ENCODE results near the gene MBD3L2B. TPM values are rescaled to one million over a fixed set of nuclear protein-coding genes. Genes with fewer than 3 reads are reported as not detected.
A peak's percentile ranks its signal among the peaks of the same experiment; 100 is the strongest.
"Not testable (repeated sequence)": the region's sequence is repeated elsewhere in the genome, so short reads cannot be mapped to it uniquely, and the experiment has no call there.

The MBD3L2B gene
- not detected in 2 replicates for total RNA-seq (2014; rRNA removed; shearing (Covaris generic))
- total RNA-seq (2022): not detected in 2 replicates
- not detected for Bru-seq, nascent RNA
- not detected for BruChase-seq, experiment 1, labeled RNA remaining after a 6-hour chase
- not detected for BruChase-seq, experiment 2, labeled RNA remaining after a 2-hour chase
- long read RNA-seq: 0 reads

DNA sequence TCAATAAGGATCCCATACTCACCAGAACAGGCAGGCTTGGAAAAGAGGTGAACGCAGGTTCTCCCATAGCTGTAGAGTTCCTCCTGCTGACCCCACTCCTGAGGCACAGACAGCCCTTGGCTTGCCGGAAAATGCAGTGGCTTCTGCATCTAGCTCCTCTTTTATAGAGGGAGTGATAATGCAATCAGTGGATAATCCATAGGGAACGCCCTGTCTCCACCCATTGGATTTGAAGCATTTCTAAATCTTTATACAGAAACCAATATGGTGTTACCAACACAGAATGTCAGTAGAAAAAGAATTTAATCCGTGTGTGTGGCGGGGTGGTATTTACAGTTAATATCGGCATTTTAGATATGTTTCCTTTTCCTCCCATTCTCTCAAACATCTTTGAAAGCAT lies at the start of gene MBD3L2B:
Gene MBD3L2B (minus strand): TSS at position 101 of the 400 bp plus-strand sequence. CDS start 34 bp downstream, at position 67.
- H3K9me2 ChIP-seq (ENCODE audit: insufficient read depth, low read length); H3K4me1 ChIP-seq (ENCODE audit: insufficient read depth, low read length, poor library complexity, severe bottlenecking); POLR2A ChIA-PET; CTCF ChIA-PET (ENCODE audit: unreplicated experiment); H3K9me3 ChIP-seq (ENCODE audit: low read length); intact Hi-C loops (cut with micrococcal nuclease; ENCODE audit: unreplicated experiment); H2AFZ ChIP-seq (ENCODE audit: low read length); BruUV-seq (replicated peaks); DNase-seq (ENCODE audit: low spot score); H3K36me3 ChIP-seq (ENCODE audit: insufficient read depth, low read length); H4K20me1 ChIP-seq (ENCODE audit: insufficient read depth, low read length); H3K4me3 ChIP-seq (ENCODE audit: low read depth, low read length, poor library complexity, severe bottlenecking); H3K4me2 ChIP-seq (ENCODE audit: low read length); H3K27ac ChIP-seq (ENCODE audit: low read depth, low read length, poor library complexity, severe bottlenecking); H3K79me2 ChIP-seq (ENCODE audit: insufficient read depth, low read depth, low read length): not testable (repeated sequence)

DNA sequence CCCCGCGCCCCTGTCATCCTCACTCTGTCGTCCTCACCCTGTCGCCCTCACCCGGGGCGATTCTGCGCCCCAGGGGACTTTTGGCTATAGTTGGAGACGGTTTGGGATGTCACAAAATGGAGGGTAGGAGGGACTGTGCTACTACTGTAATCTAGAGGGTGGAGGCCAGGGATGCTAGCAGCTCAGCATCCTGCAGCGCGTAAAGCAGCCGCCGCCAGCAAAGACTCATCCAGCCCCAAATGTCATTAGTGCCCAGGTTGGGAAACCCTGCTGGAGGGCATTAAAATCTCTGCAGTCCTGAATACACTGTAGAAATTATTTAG lies 48.6 kb upstream of the MBD3L2B start:
- POLR2A ChIA-PET: interaction anchor here (0.7 to 1.3 kb wide), 3 partner anchors 30 to 1564 kb away, joined by 3 to 6 read pairs (median 4); partner anchors contain the start of gene PNPLA6
- peaks cover 38% of the 10 kb centered on the region for H3K36me3 ChIP-seq (ENCODE audit: insufficient read depth, low read length)
- TF ChIP-seq, protein P1, sequence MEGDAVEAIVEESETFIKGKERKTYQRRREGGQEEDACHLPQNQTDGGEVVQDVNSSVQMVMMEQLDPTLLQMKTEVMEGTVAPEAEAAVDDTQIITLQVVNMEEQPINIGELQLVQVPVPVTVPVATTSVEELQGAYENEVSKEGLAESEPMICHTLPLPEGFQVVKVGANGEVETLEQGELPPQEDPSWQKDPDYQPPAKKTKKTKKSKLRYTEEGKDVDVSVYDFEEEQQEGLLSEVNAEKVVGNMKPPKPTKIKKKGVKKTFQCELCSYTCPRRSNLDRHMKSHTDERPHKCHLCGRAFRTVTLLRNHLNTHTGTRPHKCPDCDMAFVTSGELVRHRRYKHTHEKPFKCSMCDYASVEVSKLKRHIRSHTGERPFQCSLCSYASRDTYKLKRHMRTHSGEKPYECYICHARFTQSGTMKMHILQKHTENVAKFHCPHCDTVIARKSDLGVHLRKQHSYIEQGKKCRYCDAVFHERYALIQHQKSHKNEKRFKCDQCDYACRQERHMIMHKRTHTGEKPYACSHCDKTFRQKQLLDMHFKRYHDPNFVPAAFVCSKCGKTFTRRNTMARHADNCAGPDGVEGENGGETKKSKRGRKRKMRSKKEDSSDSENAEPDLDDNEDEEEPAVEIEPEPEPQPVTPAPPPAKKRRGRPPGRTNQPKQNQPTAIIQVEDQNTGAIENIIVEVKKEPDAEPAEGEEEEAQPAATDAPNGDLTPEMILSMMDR (conservative IDR thresholded peaks at IDR 0.05; ENCODE audit: low read length): no peak
- no peak for TF ChIP-seq EZH2phosphoT487 (IDR thresholded peaks at IDR 0.05; ENCODE audit: borderline replicate concordance, low read depth, low read length)
- H4K20me1 ChIP-seq (ENCODE audit: insufficient read depth, low read length): no peaks in the 10 kb centered on the region
- peak overlapping the region; percentile 75 for H3K27ac ChIP-seq (ENCODE audit: low read depth, low read length, poor library complexity, severe bottlenecking)
- peak overlapping the region; percentile 92 for H3K4me2 ChIP-seq (ENCODE audit: low read length)
- intact Hi-C loops (cut with micrococcal nuclease; ENCODE audit: unreplicated experiment): no loop called here
- no peaks in the 10 kb centered on the region for H3K9me3 ChIP-seq (ENCODE audit: low read length)
- CTCF ChIA-PET (ENCODE audit: unreplicated experiment): interaction anchor here (0.6 kb wide), 1 partner anchor 24 kb away, joined by 3 read pairs; no protein-coding TSS in a partner anchor
- peak overlapping the region; percentile 75 for H2AFZ ChIP-seq (ENCODE audit: low read length)
- H3K9me2 ChIP-seq (ENCODE audit: insufficient read depth, low read length): no peaks in the 10 kb centered on the region
- peaks cover 16% of the 10 kb centered on the region for H3K4me1 ChIP-seq (ENCODE audit: insufficient read depth, low read length, poor library complexity, severe bottlenecking)
- H3K4me3 ChIP-seq (ENCODE audit: low read depth, low read length, poor library complexity, severe bottlenecking): peak overlapping the region; percentile 94
- BruUV-seq (replicated peaks): no TSS peak
- no peak for DNase-seq (ENCODE audit: low spot score)
- H3K79me2 ChIP-seq (ENCODE audit: insufficient read depth, low read depth, low read length): peaks cover 19% of the 10 kb centered on the region

DNA sequence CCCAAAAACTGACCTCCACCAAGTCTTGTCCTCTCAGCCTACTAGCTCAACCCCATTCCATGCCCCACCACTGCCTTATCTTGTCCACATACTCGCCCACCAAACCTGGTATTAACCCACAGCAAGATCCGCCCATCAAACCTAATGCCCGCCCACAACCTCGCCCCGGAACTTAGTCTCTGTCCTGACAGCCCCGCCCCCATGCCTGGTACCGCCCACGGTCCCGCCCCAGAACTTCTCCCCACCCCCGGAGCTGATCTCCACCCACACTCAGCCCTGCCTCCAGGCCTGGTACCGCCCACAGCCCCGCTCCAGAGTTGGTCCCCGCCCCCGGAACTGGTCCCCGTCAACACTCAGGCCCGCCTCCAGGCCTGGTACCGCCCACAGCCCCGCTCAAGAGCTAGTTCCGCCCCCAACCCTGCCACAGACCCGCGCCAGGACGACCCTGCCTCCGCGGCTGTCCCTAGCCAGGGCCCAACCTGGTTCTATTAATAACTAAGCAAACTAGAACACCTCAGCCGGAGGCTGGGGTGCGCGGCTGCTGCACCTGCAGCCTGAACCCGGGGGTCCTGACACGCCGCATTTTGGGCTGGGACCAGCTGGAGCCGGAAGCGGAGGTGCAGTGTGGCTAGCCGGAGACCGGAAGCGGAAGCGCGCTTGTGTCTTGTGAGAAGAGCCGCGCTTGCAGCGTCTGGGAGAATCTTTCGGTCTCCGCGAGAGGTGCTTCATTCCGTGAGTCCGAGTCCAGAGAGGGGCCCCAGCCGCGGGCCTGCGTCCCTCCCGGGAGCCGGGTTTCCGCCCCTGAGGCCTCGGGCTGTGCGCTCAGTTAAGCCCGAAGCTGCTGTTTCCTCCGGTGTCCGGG lies 48.0 kb upstream of the MBD3L2B start, which contains the start of gene ZNF557:
Gene ZNF557 (plus strand): TSS at position 662 of the 862 bp plus-strand sequence. CDS start 5,372 bp downstream, outside the sequence.
- H3K79me2 ChIP-seq (ENCODE audit: insufficient read depth, low read depth, low read length): peaks cover 19% of the 10 kb centered on the region
- no peaks in the 10 kb centered on the region for H3K9me3 ChIP-seq (ENCODE audit: low read length)
- H3K36me3 ChIP-seq (ENCODE audit: insufficient read depth, low read length): peaks cover 32% of the 10 kb centered on the region
- H2AFZ ChIP-seq (ENCODE audit: low read length): peak within 1 kb of the TSS; percentile 77
- BruUV-seq (replicated peaks): no TSS peak
- CTCF ChIA-PET (ENCODE audit: unreplicated experiment): no interaction called here
- H3K4me2 ChIP-seq (ENCODE audit: low read length): peak within 1 kb of the TSS; percentile 92
- H3K27ac ChIP-seq (ENCODE audit: low read depth, low read length, poor library complexity, severe bottlenecking): peak within 1 kb of the TSS; percentile 75
- H3K9me2 ChIP-seq (ENCODE audit: insufficient read depth, low read length): no peaks in the 10 kb centered on the region
- intact Hi-C loops (cut with micrococcal nuclease; ENCODE audit: unreplicated experiment): no loop called here
- TF ChIP-seq, protein P1 (conservative IDR thresholded peaks at IDR 0.05; ENCODE audit: low read length): no peak
- TF ChIP-seq EZH2phosphoT487 (IDR thresholded peaks at IDR 0.05; ENCODE audit: borderline replicate concordance, low read depth, low read length): no peak
- no peaks in the 10 kb centered on the region for H4K20me1 ChIP-seq (ENCODE audit: insufficient read depth, low read length)
- peaks cover 16% of the 10 kb centered on the region for H3K4me1 ChIP-seq (ENCODE audit: insufficient read depth, low read length, poor library complexity, severe bottlenecking)
- POLR2A ChIA-PET: interaction anchor here (0.6 to 1.3 kb wide), 5 partner anchors 30 to 1564 kb away, joined by 3 to 6 read pairs (median 3); partner anchors contain the start of gene PNPLA6
- peak within 1 kb of the TSS; percentile 94 for H3K4me3 ChIP-seq (ENCODE audit: low read depth, low read length, poor library complexity, severe bottlenecking)
- DNase-seq (ENCODE audit: low spot score): peak; percentile 98
